Measurements from ENCODE around the gene ELMO1. TPM values are rescaled to one million over a fixed set of nuclear protein-coding genes. Genes with fewer than 3 reads are reported as not detected.

Gene ELMO1
- total RNA-seq, 1 experiment from 2014 or later, result 7.8 TPM

DNA sequence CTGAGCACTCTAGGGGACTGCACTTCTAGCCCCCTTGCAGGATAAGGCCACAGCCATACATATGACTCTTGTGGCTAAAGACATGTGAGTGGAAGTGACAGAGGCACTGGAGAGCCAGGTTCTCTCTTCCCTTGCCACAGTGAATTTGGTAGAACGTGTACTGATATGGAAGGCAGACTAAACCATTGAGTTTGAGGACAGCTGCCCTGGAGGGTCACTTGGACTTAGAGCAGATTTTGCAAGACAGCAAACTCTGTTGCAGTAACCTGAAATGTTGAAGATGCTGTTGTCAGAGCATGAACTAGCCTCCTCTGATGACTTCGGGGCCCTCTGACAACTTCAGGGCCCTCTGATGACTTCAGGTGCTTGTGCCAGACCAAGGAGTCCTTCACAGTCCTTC is 85.9 kb downstream of the ELMO1 start:
- no peak overlapping the region for H3K4me3 Mint-ChIP-seq
- Histone ChIP-seq H3T11ph (ENCODE audit: low read length) (no peak overlapping the region), H3K4me2 (ENCODE audit: insufficient read depth, insufficient read length, low read length) (no peak overlapping the region), H2BK5ac (ENCODE audit: insufficient read length, low read length) (no peak overlapping the region), H2BK20ac (ENCODE audit: low read depth, low read length, poor library complexity, severe bottlenecking) (no peak overlapping the region), H2BK15ac (ENCODE audit: low read depth, low read length) (no peak overlapping the region), H4K20me1 (ENCODE audit: control insufficient read depth, insufficient read depth, insufficient read length) (no peaks in the 10 kb centered on the region), H3K4me1 (ENCODE audit: insufficient read depth, low read length) (0 out of 2 replicates have a peak, but pooled peaks cover 2% of the 10 kb centered on the region), H2BK12ac (ENCODE audit: insufficient read length, low read depth, low read length) (no peak overlapping the region), H3K27ac (ENCODE audit: insufficient read length, low read depth, low read length) (no peak overlapping the region), H3K79me2 (ENCODE audit: insufficient read depth, low read length) (peaks cover 3% of the 10 kb centered on the region; the same call in 1 of the 2 replicates), H3K9ac (ENCODE audit: extremely low read depth, insufficient read length, low read length) (no peak overlapping the region), H3K56ac (ENCODE audit: insufficient read length, low read depth, low read length) (no peak overlapping the region), H4K91ac (ENCODE audit: insufficient read length, low read depth, low read length) (no peak overlapping the region), H3K23me2 (ENCODE audit: insufficient read length, low read depth, low read length, poor library complexity, severe bottlenecking) (no peaks in the 10 kb centered on the region), H2BK120ac (ENCODE audit: low read depth, low read length, poor library complexity, severe bottlenecking) (no peak overlapping the region), H3K23ac (ENCODE audit: insufficient read length, low read depth, low read length) (no peak overlapping the region), H3K18ac (ENCODE audit: insufficient read length, low read depth, low read length) (no peak overlapping the region), H3K14ac (ENCODE audit: insufficient read depth, low read length) (no peak overlapping the region), H2AFZ (ENCODE audit: low read length) (no peak overlapping the region), H3K27me3 (ENCODE audit: insufficient read depth, low read length) (no peaks in the 10 kb centered on the region), H4K8ac (replicated peaks; ENCODE audit: insufficient read length, low read depth, low read length) (no peak overlapping the region), H3K79me1 (ENCODE audit: insufficient read depth, low read depth, low read length, poor library complexity, severe bottlenecking) (no peaks in the 10 kb centered on the region), H3K9me3 (ENCODE audit: control insufficient read depth, low read depth, low read length) (no peaks in the 10 kb centered on the region), H4K5ac (ENCODE audit: insufficient read length, low read depth, low read length) (no peak overlapping the region), H3K4ac (ENCODE audit: low read depth, low read length) (no peak overlapping the region), H2AK5ac (ENCODE audit: insufficient read length, low read length) (no peak overlapping the region)
- no peaks in the 10 kb centered on the region for H3K9me3 Mint-ChIP-seq
- H3K4me1 Mint-ChIP-seq, result peaks cover 17 to 25% of the 10 kb centered on the region in 2 experiments
- H3K27ac Mint-ChIP-seq, result no peak overlapping the region; a peak in 1 of 7 replicates
- TF ChIP-seq, protein P1, sequence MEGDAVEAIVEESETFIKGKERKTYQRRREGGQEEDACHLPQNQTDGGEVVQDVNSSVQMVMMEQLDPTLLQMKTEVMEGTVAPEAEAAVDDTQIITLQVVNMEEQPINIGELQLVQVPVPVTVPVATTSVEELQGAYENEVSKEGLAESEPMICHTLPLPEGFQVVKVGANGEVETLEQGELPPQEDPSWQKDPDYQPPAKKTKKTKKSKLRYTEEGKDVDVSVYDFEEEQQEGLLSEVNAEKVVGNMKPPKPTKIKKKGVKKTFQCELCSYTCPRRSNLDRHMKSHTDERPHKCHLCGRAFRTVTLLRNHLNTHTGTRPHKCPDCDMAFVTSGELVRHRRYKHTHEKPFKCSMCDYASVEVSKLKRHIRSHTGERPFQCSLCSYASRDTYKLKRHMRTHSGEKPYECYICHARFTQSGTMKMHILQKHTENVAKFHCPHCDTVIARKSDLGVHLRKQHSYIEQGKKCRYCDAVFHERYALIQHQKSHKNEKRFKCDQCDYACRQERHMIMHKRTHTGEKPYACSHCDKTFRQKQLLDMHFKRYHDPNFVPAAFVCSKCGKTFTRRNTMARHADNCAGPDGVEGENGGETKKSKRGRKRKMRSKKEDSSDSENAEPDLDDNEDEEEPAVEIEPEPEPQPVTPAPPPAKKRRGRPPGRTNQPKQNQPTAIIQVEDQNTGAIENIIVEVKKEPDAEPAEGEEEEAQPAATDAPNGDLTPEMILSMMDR (conservative IDR thresholded peaks at IDR 0.05), result no peak
- H3K36me3 Mint-ChIP-seq (ENCODE audit: insufficient read depth in 1 of 3, low read depth in 3 of 3), result no peaks in the 10 kb centered on the region; a peak in 1 of 7 replicates
- H3K27me3 Mint-ChIP-seq (ENCODE audit: low read depth), result no peaks in the 10 kb centered on the region
- WGBS (ENCODE audit: extremely low coverage, insufficient read length, low lambda C conversion rate), result no CpG with 5 or more reads among the region's 2 CpGs
- no peak for DNase-seq
